Body of pancreas (tissue), 4 donors: ENCODE data around the gene LIG3.

Experiments
- POLR2A ChIP-seq, 3 donors: fragments of 450-650 bp; IDR thresholded peaks; one replicate each; pipeline ENCODE4 v1.6.1; 2016; ENCODE audit warnings: antibody characterized with exemption in 3 of 3, mild to moderate bottlenecking in 2 of 3
- TF ChIP-seq, protein P1 (sequence below), 7 experiments: fragments of 450-650 bp in 4 of 7; fragments of 200-600 bp in 3 of 7; sonication (generic) in 3 of 7; IDR thresholded peaks; one replicate each; pipeline ENCODE4 v1.5.1; 2016 to 2019; ENCODE audit warnings: antibody characterized with exemption in 7 of 7

DNA sequence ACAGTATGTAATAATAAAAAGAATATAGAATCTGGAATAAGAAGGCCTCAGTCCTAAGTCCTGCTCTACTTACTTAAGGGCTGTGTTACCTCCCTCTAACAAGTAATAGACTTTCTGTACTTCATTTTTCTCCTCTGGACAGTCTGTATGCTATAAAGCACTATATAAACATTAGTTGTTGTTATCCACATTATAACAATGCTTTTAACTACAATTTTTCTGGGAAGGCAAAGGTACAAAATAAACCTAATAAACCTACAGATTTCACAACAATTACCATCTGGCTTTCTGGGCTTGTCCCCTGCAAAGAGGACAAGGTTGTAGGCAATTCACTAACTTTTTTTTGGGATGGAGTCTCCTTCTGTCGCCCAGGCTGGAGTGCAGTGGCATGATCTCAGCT is 50.5 kb downstream of the LIG3 start:
- TF ChIP-seq, protein P1, sequence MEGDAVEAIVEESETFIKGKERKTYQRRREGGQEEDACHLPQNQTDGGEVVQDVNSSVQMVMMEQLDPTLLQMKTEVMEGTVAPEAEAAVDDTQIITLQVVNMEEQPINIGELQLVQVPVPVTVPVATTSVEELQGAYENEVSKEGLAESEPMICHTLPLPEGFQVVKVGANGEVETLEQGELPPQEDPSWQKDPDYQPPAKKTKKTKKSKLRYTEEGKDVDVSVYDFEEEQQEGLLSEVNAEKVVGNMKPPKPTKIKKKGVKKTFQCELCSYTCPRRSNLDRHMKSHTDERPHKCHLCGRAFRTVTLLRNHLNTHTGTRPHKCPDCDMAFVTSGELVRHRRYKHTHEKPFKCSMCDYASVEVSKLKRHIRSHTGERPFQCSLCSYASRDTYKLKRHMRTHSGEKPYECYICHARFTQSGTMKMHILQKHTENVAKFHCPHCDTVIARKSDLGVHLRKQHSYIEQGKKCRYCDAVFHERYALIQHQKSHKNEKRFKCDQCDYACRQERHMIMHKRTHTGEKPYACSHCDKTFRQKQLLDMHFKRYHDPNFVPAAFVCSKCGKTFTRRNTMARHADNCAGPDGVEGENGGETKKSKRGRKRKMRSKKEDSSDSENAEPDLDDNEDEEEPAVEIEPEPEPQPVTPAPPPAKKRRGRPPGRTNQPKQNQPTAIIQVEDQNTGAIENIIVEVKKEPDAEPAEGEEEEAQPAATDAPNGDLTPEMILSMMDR (IDR thresholded peaks at IDR 0.05): no peak
- no peak for TF ChIP-seq POLR2A (IDR thresholded peaks at IDR 0.05)
